AG09319 (cell line): Measurements from ENCODE around the gene LPP.

Source experiments
- DNase-seq: peaks from one replicate; pipeline ENCODE4 v3.0.0-alpha.2; 2010; ENCODE audit warnings: low read depth; ENCODE audit errors: extremely low read depth
- TF ChIP-seq, protein P1 (sequence below): IDR thresholded peaks from 2 replicates; pipeline ENCODE4 v1.5.1; 2011; ENCODE audit warnings: low read depth, mild to moderate bottlenecking, inconsistent platforms, low read length, moderate library complexity

LPP gene

GRCh38 chr3:188853856-188854771 lies 700.2 kb downstream of the LPP start:
- TF ChIP-seq, protein P1, sequence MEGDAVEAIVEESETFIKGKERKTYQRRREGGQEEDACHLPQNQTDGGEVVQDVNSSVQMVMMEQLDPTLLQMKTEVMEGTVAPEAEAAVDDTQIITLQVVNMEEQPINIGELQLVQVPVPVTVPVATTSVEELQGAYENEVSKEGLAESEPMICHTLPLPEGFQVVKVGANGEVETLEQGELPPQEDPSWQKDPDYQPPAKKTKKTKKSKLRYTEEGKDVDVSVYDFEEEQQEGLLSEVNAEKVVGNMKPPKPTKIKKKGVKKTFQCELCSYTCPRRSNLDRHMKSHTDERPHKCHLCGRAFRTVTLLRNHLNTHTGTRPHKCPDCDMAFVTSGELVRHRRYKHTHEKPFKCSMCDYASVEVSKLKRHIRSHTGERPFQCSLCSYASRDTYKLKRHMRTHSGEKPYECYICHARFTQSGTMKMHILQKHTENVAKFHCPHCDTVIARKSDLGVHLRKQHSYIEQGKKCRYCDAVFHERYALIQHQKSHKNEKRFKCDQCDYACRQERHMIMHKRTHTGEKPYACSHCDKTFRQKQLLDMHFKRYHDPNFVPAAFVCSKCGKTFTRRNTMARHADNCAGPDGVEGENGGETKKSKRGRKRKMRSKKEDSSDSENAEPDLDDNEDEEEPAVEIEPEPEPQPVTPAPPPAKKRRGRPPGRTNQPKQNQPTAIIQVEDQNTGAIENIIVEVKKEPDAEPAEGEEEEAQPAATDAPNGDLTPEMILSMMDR = no peak
- DNase-seq = no peak

DNA sequence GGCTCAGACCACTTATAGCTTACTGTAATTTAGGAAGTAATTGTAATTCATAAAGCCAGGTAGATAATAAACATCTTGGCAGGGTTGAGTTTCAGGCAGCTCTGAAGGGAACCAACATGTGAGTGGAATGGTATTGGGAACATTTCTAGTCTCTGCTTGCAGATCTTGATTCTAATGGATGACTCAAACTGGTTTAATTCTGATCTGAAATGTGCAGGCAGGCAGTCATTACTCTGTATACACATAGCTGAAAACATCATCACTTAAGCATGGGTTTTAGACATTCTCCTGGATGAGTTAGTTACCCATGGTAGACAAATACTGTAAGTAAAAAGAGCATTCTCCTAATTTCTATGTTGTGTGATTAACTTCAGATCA lies 700.8 kb downstream of the LPP start:
- no peak for DNase-seq
- TF ChIP-seq, protein P1 = no peak

DNA sequence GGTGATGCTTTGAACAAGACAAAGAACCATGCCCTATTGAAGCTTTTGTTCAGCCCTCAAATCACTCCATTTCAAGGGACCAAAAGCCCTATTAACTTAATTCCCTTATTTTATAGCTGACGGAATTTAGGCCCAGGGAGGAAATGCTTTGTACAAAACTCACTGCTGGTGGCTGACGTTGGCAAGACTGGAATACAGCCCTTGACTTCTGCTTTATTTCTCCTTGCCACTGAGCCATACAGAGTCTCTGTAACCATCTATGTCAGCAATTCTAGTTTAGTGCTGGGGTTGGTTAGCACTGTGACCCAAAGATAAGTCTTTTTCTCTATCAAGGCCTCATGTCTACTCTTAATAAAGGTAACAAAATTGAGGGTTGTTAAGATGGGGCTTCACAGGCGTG lies 701.7 kb downstream of the LPP start:
- TF ChIP-seq, protein P1 = no peak
- no peak for DNase-seq

GRCh38 chr3:188860147-188860546 lies 706.2 kb downstream of the LPP start:
- TF ChIP-seq, protein P1 = no peak

GRCh38 chr3:188861842-188862744 lies 708.1 kb downstream of the LPP start:
- TF ChIP-seq, protein P1 = no peak
- no peak for DNase-seq

More at GRCh38 chr3:188860147-188860546, 706.2 kb downstream of the LPP start:
- DNase-seq = no peak

DNA sequence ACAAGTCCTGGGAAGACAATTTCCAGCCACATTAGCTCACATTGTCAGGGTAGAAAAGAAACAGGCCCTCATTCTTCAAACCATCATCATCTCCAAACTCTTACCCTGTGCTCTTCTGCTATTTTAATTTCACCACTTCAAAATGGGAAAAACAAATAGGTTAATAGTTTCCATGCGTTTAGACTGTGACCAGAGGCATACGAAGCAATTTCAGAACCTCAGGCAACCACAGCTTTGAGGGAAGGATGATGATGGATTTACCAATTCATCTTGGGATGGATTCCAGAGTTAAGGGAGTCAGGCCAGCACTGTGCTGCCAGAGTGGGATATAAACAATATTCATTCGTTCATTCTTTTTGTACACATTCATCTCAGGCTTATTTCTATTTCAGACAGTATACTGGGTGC lies 710.0 kb downstream of the LPP start:
- TF ChIP-seq, protein P1 = no peak
- DNase-seq = peak; percentile 73
